ENCODE measurements around the gene GABRG3. TPM values are rescaled to one million over a fixed set of nuclear protein-coding genes. Genes with fewer than 3 reads are reported as not detected.

The GABRG3 gene
- total RNA-seq, 1 experiment from 2014 or later: not detected

DNA sequence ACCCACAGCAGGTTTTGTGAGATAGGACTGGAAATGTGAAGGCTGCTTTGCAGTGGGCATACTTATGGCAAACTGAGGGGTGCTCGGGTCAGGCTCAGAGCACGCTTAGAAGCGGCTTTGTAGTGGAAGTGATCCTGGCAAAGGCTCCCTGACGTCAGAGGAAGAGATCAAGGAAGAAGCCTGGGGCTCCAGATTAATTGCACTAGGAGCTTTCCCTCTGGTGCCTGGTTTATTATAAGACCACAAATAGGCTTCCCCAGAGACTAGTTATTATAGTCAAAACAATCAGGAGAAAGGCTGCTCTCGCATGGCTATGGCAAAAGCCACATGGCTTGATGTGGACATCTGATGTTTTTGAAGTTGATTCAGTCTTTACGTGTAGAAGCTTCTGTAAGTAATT is 515.1 kb downstream of the GABRG3 start:
- H3K4me1 ChIP-seq (ENCODE audit: control insufficient read depth in 1 of 2, insufficient read depth in 2 of 2, low read length in 2 of 2): no peaks in the 10 kb centered on the region
- H3K9me3 ChIP-seq (ENCODE audit: control insufficient read depth in 1 of 2, insufficient read depth in 1 of 2, low read depth in 1 of 2, low read length in 2 of 2): peaks cover 7 to 29% of the 10 kb centered on the region in 2 experiments; a peak in 2 of 4 replicates
- RAD21 ChIA-PET (ENCODE audit: low non-redundant PET in 1 of 2, low total read pairs in 2 of 2, uncharacterized antibody in 2 of 2, unreplicated experiment in 2 of 2): no interaction called here
- H3K4me2 ChIP-seq (ENCODE audit: low read length): no peak overlapping the region
- BruUV-seq (replicated peaks): no TSS peak
- H3K9me2 ChIP-seq (ENCODE audit: insufficient read depth): no peaks in the 10 kb centered on the region
- H3K79me2 ChIP-seq (ENCODE audit: insufficient read depth, low read length): no peaks in the 10 kb centered on the region
- H3K27me3 ChIP-seq (ENCODE audit: insufficient read depth, low read length): no peaks in the 10 kb centered on the region
- H3K9ac ChIP-seq (ENCODE audit: low read length): no peak overlapping the region
- H3K36me3 ChIP-seq (ENCODE audit: control insufficient read depth in 1 of 2, insufficient read depth in 2 of 2, low read length in 2 of 2): no peaks in the 10 kb centered on the region
- intact Hi-C loops (cut with micrococcal nuclease): no loop called here
- no peak overlapping the region for H3K27ac ChIP-seq (ENCODE audit: low read depth, low read length)
- DNase-seq (ENCODE audit: low read depth, low spot score) (no peak), ATAC-seq (no peak)
- H4K20me1 ChIP-seq (ENCODE audit: insufficient read depth): no peaks in the 10 kb centered on the region
- no peak overlapping the region for H2AFZ ChIP-seq (ENCODE audit: low read depth, low read length, poor library complexity, severe bottlenecking)
- TF ChIP-seq RAD21 (IDR thresholded peaks at IDR 0.05; ENCODE audit: low read depth) (no peak), EZH2phosphoT487 (IDR thresholded peaks at IDR 0.05; ENCODE audit: borderline replicate concordance) (no peak), ZNF274 (IDR thresholded peaks at IDR 0.05; ENCODE audit: low read depth, low read length) (no peak), TCF7L2 (IDR thresholded peaks at IDR 0.05; ENCODE audit: borderline replicate concordance, extremely low read depth, insufficient read depth, insufficient read length) (no peak), JUND (IDR thresholded peaks at IDR 0.05) (no peak), ZFX (IDR thresholded peaks at IDR 0.05) (no peak), SRF (IDR thresholded peaks at IDR 0.05; ENCODE audit: low read depth) (no peak), CEBPB (IDR thresholded peaks at IDR 0.05; ENCODE audit: low read depth) (no peak), SIN3A (IDR thresholded peaks at IDR 0.05; ENCODE audit: low read depth) (no peak), YY1 (IDR thresholded peaks at IDR 0.05; ENCODE audit: extremely low read depth, insufficient replicate concordance, low read depth, low read length) (no peak), POLR2A (IDR thresholded peaks at IDR 0.05; ENCODE audit: borderline replicate concordance, extremely low read depth, insufficient read depth, insufficient read length) (no peak), EGR1 (IDR thresholded peaks at IDR 0.05; ENCODE audit: low read depth) (no peak), EZH2 (IDR thresholded peaks at IDR 0.05) (no peak), FOSL1 (IDR thresholded peaks at IDR 0.05; ENCODE audit: low read depth) (no peak), CBX3 (IDR thresholded peaks at IDR 0.05; ENCODE audit: low read depth) (no peak), ELF1 (IDR thresholded peaks at IDR 0.05; ENCODE audit: borderline replicate concordance, low read depth) (no peak)
- TF ChIP-seq, protein P1, sequence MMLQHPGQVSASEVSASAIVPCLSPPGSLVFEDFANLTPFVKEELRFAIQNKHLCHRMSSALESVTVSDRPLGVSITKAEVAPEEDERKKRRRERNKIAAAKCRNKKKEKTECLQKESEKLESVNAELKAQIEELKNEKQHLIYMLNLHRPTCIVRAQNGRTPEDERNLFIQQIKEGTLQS (IDR thresholded peaks at IDR 0.05): no peak
- TF ChIP-seq, protein P2, sequence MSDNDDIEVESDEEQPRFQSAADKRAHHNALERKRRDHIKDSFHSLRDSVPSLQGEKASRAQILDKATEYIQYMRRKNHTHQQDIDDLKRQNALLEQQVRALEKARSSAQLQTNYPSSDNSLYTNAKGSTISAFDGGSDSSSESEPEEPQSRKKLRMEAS (IDR thresholded peaks at IDR 0.05): no peak
- TF ChIP-seq, protein P3, sequence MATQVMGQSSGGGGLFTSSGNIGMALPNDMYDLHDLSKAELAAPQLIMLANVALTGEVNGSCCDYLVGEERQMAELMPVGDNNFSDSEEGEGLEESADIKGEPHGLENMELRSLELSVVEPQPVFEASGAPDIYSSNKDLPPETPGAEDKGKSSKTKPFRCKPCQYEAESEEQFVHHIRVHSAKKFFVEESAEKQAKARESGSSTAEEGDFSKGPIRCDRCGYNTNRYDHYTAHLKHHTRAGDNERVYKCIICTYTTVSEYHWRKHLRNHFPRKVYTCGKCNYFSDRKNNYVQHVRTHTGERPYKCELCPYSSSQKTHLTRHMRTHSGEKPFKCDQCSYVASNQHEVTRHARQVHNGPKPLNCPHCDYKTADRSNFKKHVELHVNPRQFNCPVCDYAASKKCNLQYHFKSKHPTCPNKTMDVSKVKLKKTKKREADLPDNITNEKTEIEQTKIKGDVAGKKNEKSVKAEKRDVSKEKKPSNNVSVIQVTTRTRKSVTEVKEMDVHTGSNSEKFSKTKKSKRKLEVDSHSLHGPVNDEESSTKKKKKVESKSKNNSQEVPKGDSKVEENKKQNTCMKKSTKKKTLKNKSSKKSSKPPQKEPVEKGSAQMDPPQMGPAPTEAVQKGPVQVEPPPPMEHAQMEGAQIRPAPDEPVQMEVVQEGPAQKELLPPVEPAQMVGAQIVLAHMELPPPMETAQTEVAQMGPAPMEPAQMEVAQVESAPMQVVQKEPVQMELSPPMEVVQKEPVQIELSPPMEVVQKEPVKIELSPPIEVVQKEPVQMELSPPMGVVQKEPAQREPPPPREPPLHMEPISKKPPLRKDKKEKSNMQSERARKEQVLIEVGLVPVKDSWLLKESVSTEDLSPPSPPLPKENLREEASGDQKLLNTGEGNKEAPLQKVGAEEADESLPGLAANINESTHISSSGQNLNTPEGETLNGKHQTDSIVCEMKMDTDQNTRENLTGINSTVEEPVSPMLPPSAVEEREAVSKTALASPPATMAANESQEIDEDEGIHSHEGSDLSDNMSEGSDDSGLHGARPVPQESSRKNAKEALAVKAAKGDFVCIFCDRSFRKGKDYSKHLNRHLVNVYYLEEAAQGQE (IDR thresholded peaks at IDR 0.05; ENCODE audit: low read depth): no peak
- TF ChIP-seq, protein P4, sequence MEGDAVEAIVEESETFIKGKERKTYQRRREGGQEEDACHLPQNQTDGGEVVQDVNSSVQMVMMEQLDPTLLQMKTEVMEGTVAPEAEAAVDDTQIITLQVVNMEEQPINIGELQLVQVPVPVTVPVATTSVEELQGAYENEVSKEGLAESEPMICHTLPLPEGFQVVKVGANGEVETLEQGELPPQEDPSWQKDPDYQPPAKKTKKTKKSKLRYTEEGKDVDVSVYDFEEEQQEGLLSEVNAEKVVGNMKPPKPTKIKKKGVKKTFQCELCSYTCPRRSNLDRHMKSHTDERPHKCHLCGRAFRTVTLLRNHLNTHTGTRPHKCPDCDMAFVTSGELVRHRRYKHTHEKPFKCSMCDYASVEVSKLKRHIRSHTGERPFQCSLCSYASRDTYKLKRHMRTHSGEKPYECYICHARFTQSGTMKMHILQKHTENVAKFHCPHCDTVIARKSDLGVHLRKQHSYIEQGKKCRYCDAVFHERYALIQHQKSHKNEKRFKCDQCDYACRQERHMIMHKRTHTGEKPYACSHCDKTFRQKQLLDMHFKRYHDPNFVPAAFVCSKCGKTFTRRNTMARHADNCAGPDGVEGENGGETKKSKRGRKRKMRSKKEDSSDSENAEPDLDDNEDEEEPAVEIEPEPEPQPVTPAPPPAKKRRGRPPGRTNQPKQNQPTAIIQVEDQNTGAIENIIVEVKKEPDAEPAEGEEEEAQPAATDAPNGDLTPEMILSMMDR (IDR thresholded peaks at IDR 0.05 in 2 of 3, conservative IDR thresholded peaks at IDR 0.05 in 1 of 3; ENCODE audit: borderline replicate concordance in 1 of 3, insufficient read depth in 1 of 3, low read depth in 2 of 3, low read length in 2 of 3): no peak
- CTCF ChIA-PET: no interaction called here
- POLR2A ChIA-PET: no interaction called here
- H3K4me3 ChIP-seq (replicated peaks in 1 of 2; ENCODE audit: low read depth in 1 of 2, low read length in 2 of 2): no peak overlapping the region

All from HCT116 (cell line).